Activated CD8-positive, alpha-beta memory T cell treated with anti-CD3 and anti-CD28 coated beads, Interleukin-2, amount 10 ng/mL, durations not matched to agents 7 days and 5 days (primary cell): ENCODE results near the gene SWI5. TPM values are rescaled to one million over a fixed set of nuclear protein-coding genes. Genes with fewer than 3 reads are reported as not detected.
"Not testable (repeated sequence)": the region's sequence is repeated elsewhere in the genome, so short reads cannot be mapped to it uniquely, and the experiment has no call there.

Experiments used
- ATAC-seq: fragments of 150-1000 bp; cut with Tn5 transposase; one replicate; pipeline ENCODE4 v1.10.0; 2021; ENCODE audit warnings: moderate library complexity
- CTCF ChIA-PET: fragments of 350-600 bp; sonication (Branson Sonifier 250); formaldehyde crosslinking; loops from one replicate; lab custom pipeline; 2021; ENCODE audit warnings: antibody characterized with exemption; lab: Charles Lee
- DNase-seq: peaks from one replicate; pipeline ENCODE4 v3.0.0-alpha.2; 2020
- H3K27ac Mint-ChIP-seq: one replicate; pipeline ENCODE4 v1.8.0; 2021; ENCODE audit warnings: mild to moderate bottlenecking, mixed read lengths
- H3K27me3 Mint-ChIP-seq: one replicate; pipeline ENCODE4 v1.8.0; 2021; ENCODE audit warnings: mixed read lengths
- H3K36me3 Mint-ChIP-seq: one replicate; pipeline ENCODE4 v1.8.0; 2021; ENCODE audit warnings: mild to moderate bottlenecking, mixed read lengths
- H3K4me1 Mint-ChIP-seq: one replicate; pipeline ENCODE4 v1.8.0; 2021; ENCODE audit warnings: mixed read lengths
- H3K4me3 Mint-ChIP-seq: one replicate; pipeline ENCODE4 v1.8.0; 2021; ENCODE audit warnings: mild to moderate bottlenecking, moderate library complexity, mixed read lengths
- H3K9me3 Mint-ChIP-seq: one replicate; pipeline ENCODE4 v1.8.0; 2022; ENCODE audit warnings: low read depth, mixed read lengths
- total RNA-seq, 2 experiments: library from RNA; stranded (reverse); gene quantifications; one replicate each; pipeline ENCODE4 v1.2.3, GENCODE V29; 2021

Gene SWI5
- 10 to 100 TPM; 11.8 to 12.1 TPM for total RNA-seq

DNA sequence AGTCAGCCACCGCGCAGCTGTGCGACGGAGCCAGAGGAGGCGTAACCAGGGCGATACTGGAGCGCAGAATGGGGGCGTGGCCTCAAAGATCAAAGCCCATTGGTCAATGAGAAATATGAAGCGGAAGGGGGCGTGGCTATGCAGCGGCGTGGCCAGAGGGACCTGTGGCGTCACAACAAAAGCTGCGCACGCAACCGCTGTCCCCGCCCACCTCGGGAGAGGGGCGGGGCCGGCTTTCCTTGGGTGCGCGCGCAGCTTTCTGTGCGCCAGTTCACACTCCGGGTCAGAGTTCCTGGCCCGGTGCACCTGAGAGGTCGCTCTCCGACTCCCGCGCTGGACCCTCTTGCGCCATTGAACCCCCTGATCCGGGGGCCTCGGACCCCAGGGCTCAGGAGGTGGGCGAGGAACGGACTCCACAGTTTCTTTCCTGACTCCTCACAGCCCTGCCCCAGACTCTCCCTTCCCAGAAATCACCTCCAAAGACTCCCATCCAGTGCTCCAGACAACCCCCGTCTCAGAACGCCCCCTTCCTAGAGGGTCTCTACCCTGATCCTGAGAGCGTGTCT lies at the start of gene SWI5:
SWI5 (plus strand) TSS at position 269 of the 566 bp plus-strand sequence.
- peak within 1 kb of the TSS; percentile 92 for H3K27ac Mint-ChIP-seq
- peak within 1 kb of the TSS; percentile 94 for H3K4me3 Mint-ChIP-seq
- DNase-seq = peak; percentile 100
- no peaks in the 10 kb centered on the region for H3K27me3 Mint-ChIP-seq
- peaks cover 50% of the 10 kb centered on the region for H3K4me1 Mint-ChIP-seq
- peak; percentile 97 for ATAC-seq
- no peaks in the 10 kb centered on the region for H3K9me3 Mint-ChIP-seq
- H3K36me3 Mint-ChIP-seq = peaks cover 9% of the 10 kb centered on the region
- CTCF ChIA-PET = interaction anchor here (0.6 to 1.0 kb wide), 6 partner anchors 19 to 261 kb away, joined by 3 to 7 read pairs (median 3); no protein-coding TSS in a partner anchor

- H3K36me3 Mint-ChIP-seq = no peaks in the 10 kb centered on the region
- no peaks in the 10 kb centered on the region for H3K9me3 Mint-ChIP-seq
- peaks cover 7% of the 10 kb centered on the region for H3K27me3 Mint-ChIP-seq
- ATAC-seq (no peak), DNase-seq (no peak)
- H3K27ac Mint-ChIP-seq = no peak overlapping the region
- CTCF ChIA-PET = interaction anchor here (0.8 kb wide), 1 partner anchor 19 kb away, joined by 4 read pairs; no protein-coding TSS in a partner anchor
- H3K4me3 Mint-ChIP-seq = no peak overlapping the region
- H3K4me1 Mint-ChIP-seq = no peaks in the 10 kb centered on the region
Observed at GRCh38 chr9:128226412-128226801, 49.7 kb upstream of the SWI5 start.

DNA sequence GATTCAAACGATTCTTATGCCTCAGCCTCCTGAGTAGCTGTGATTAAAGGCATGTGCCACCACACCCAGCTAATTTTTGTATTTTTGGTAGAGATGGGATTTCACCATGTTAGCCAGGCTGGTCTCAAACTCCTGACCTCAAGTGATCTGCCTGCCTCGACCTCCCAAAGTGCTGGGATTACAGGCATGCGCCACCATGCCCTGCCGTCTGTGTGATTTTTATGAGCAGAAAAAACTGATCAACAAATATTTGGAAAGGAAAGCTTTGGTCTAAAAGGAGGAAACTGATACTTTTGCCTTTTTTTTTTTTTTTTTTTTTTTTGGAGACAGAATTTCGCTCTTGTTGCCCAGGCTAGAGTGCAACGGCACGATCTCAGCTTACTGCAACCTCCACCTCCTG lies 45.2 kb upstream of the SWI5 start:
- H3K27me3 Mint-ChIP-seq, H3K36me3 Mint-ChIP-seq, H3K9me3 Mint-ChIP-seq, CTCF ChIA-PET, ATAC-seq, H3K4me1 Mint-ChIP-seq, DNase-seq, H3K27ac Mint-ChIP-seq, H3K4me3 Mint-ChIP-seq: not testable (repeated sequence)

DNA sequence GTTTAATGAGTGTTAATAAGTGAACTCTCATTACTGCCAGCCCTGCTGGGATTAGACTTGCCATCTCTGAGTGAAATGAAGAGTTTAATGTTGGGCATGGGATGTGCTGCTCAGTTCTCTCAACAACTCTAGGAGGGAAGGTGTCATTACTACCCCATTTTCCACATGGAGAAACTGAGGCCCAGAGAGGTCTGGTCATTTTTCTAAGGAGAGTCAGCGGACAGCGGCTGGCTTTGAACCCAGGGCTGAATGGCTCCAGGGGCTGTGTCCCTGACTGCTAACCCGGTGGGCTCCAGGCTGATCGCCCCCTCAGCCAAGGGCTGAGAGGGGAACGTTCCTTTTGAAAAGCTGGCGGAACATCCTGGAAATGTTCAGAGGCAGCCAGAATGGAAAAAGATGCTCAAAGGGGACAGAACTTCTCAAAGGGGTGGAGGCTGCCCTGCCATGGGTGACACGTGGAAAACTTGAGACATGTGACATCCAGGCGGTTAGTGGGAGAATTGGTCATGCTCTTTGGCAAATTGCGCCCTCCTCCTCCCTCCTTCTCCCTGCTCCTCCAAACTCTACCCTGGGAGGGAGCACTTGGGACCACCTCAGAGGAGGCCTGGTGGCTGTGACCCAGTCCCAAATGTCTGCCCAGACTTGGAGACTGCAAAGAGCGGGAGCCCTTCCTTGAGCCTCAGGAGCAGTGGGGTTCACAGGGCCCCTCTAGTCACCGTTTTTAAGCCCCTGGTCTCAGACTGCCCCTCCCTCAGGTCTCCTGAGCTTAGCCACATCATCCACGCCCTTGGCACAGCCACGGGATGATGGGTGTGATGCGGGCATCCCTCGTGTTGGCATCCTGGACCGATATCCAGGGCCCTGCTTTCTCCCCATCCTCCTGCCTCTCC lies 44.2 kb upstream of the SWI5 start:
- DNase-seq (no peak), ATAC-seq (no peak)
- CTCF ChIA-PET = no interaction called here
- Mint-ChIP-seq H3K4me3 (no peak overlapping the region), H3K27ac (no peak overlapping the region), H3K27me3 (peaks cover 4% of the 10 kb centered on the region), H3K36me3 (no peaks in the 10 kb centered on the region), H3K4me1 (no peaks in the 10 kb centered on the region), H3K9me3 (no peaks in the 10 kb centered on the region)

- Mint-ChIP-seq H3K9me3 (no peaks in the 10 kb centered on the region), H3K4me3 (no peak overlapping the region), H3K27ac (no peak overlapping the region), H3K27me3 (peaks cover under 1% of the 10 kb centered on the region), H3K36me3 (no peaks in the 10 kb centered on the region), H3K4me1 (no peaks in the 10 kb centered on the region)
- CTCF ChIA-PET = no interaction called here
- DNase-seq = no peak
- ATAC-seq = no peak
Observed at GRCh38 chr9:128232528-128233428, 43.3 kb upstream of the SWI5 start.

DNA sequence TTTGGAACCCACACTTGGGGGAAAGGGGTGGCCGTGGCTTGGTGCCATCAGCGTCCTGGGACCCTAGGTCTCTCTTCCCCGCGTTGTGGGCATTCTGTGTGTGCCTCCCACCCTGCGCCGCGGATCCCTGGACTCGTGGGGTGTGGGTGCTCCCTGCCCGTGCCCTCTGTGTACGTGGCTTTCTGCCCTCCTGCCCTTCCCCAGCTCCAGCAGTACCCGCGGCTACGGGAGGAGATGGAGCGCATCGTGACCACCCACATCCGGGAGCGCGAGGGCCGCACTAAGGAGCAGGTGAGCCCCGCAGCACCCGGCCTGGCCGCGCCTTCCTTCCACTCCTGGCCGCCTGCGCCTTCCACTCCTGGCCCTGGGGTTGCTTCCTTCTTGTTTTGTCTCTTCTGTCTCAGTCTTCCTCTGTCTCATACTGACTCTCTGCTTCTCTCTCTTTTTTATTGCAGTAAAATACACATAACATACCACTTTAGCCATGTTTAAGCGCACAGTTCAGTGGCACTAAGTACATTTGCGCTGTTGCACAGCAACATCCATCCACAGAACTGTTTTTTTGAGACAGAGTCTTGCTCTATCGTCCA lies 42.2 kb upstream of the SWI5 start:
- no peaks in the 10 kb centered on the region for H3K27me3 Mint-ChIP-seq
- H3K4me3 Mint-ChIP-seq = no peak overlapping the region
- H3K9me3 Mint-ChIP-seq = no peaks in the 10 kb centered on the region
- no peak for DNase-seq
- H3K36me3 Mint-ChIP-seq = no peaks in the 10 kb centered on the region
- ATAC-seq = no peak
- H3K4me1 Mint-ChIP-seq = no peaks in the 10 kb centered on the region
- CTCF ChIA-PET = no interaction called here
- H3K27ac Mint-ChIP-seq = no peak overlapping the region

DNA sequence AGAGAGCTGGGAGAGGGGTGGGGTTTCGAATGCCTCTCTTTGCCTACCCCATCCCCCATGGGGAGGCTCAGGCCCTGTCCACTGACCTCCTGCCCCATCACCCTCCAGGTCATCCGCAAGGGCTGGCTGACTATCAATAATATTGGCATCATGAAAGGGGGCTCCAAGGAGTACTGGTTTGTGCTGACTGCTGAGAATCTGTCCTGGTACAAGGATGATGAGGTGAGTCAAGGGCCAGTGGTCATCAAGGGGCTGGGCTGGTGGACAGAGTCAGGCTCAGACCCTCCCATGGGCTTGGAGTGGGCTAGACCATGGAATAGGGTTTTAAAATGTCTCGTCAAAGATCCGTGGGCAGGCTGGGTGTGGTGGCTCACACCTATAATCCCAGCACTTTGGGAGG lies 34.0 kb upstream of the SWI5 start:
- CTCF ChIA-PET = interaction anchor here (1.3 to 1.4 kb wide), 2 partner anchors 120 to 125 kb away, joined by 3 to 5 read pairs; no protein-coding TSS in a partner anchor
- Mint-ChIP-seq H3K27me3 (peaks cover 11% of the 10 kb centered on the region), H3K4me3 (no peak overlapping the region), H3K9me3 (no peaks in the 10 kb centered on the region), H3K27ac (no peak overlapping the region), H3K4me1 (peaks cover 10% of the 10 kb centered on the region), H3K36me3 (no peaks in the 10 kb centered on the region)
- ATAC-seq = no peak
- DNase-seq = no peak

GRCh38 chr9:128242828-128243214 lies 33.3 kb upstream of the SWI5 start:
- Mint-ChIP-seq H3K27ac (no peak overlapping the region), H3K27me3 (peaks cover 14% of the 10 kb centered on the region), H3K4me3 (no peak overlapping the region), H3K9me3 (no peaks in the 10 kb centered on the region), H3K36me3 (no peaks in the 10 kb centered on the region), H3K4me1 (peaks cover 10% of the 10 kb centered on the region)
- no peak for ATAC-seq
- no peak for DNase-seq
- CTCF ChIA-PET = no interaction called here

DNA sequence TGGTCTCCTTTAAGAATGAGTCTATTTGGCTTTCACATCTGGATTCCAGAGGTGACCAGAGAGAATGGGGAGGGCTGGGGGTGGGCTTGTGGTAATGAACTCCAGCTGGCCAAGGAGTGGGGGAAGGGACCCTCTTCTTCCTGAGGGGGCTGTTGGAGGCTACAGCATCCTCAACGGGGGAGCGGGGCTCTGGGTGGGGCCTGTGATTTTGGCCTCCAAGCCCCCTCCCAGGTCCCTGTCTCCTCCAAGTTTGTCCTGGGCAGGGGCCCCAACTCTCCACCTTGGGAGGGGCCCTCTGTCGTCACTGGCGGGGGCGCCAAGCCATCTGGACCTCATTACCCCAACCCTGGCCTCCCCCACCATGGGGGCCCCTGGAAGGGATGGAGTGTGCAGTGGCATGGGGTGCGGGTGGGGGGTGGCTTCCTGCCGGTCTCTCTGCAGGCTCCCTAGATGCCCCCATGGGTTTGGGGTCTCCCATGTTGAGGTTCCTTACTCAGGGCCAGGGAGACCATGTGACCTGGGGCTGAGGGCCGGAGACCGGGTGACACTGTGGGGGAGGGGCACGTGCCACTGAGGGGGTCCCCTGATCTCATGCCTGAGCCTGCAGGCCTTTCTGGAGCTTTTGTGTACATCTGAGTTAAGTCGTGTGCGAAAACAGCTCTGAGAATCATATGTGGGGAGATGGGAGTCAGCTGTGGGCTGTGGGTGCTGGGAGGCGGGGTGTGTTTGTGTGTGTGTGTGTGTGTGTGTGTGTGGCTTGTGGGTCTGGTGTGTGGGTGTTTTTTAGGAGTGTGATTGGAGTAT lies 32.7 kb upstream of the SWI5 start:
- H3K4me3 Mint-ChIP-seq = no peak overlapping the region
- no peaks in the 10 kb centered on the region for H3K36me3 Mint-ChIP-seq
- peaks cover 10% of the 10 kb centered on the region for H3K4me1 Mint-ChIP-seq
- H3K9me3 Mint-ChIP-seq = no peaks in the 10 kb centered on the region
- ATAC-seq = no peak
- H3K27ac Mint-ChIP-seq = no peak overlapping the region
- CTCF ChIA-PET = interaction anchor here (1.5 kb wide), 1 partner anchor 119 kb away, joined by 3 read pairs; no protein-coding TSS in a partner anchor
- peaks cover 15% of the 10 kb centered on the region for H3K27me3 Mint-ChIP-seq
- DNase-seq = no peak

DNA sequence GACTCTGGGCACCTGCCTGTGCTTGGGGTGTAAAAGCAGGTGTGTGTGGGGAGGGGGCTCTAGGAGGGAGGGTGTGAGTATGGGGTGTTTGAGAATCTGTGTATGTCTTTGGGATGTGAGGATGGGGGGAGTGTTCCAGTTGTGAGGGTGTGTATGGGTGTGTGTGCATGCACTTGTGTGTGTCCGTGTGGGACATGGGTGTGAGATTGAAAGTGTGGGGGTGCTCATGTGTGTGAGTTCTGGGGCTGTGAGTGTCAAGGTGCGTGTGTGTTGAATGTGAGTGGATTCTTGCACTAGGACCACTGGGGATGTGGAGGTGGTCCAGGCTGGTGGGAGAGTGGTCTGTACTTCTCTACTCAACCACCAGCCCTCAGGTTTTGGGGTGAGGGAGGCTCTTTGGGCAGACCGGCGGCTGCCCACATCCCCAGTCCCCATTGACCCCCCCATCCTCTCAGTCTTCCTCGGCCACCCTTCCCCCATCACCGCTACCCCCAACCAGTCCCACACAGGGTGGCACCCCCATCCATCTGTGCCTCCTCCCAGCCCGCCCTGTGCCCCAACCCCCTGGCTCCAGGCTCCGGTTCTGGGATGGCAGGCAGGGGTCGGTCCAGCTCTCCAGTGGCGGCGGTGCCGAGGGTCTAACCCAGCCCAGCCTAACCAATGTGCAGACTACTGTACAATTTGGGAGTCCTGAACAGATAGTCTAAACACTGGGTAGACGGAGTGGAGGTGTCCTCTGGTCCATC lies 31.8 kb upstream of the SWI5 start:
- CTCF ChIA-PET = interaction anchor here (1.5 kb wide), 1 partner anchor 119 kb away, joined by 3 read pairs; no protein-coding TSS in a partner anchor
- H3K4me3 Mint-ChIP-seq = no peak overlapping the region
- peaks cover 10% of the 10 kb centered on the region for H3K4me1 Mint-ChIP-seq
- DNase-seq (no peak), ATAC-seq (no peak)
- H3K9me3 Mint-ChIP-seq = no peaks in the 10 kb centered on the region
- no peaks in the 10 kb centered on the region for H3K36me3 Mint-ChIP-seq
- peaks cover 18% of the 10 kb centered on the region for H3K27me3 Mint-ChIP-seq
- H3K27ac Mint-ChIP-seq = no peak overlapping the region

- CTCF ChIA-PET = interaction anchor here (1.5 kb wide), 1 partner anchor 118 kb away, joined by 3 read pairs; no protein-coding TSS in a partner anchor
- H3K9me3 Mint-ChIP-seq = no peaks in the 10 kb centered on the region
- no peak overlapping the region for H3K27ac Mint-ChIP-seq
- H3K4me1 Mint-ChIP-seq = peaks cover 13% of the 10 kb centered on the region
- no peak overlapping the region for H3K4me3 Mint-ChIP-seq
- ATAC-seq (no peak), DNase-seq (no peak)
- H3K27me3 Mint-ChIP-seq = peaks cover 20% of the 10 kb centered on the region
- H3K36me3 Mint-ChIP-seq = no peaks in the 10 kb centered on the region
Observed at GRCh38 chr9:128244837-128245231, 31.2 kb upstream of the SWI5 start.
